ENCODE results near the gene JARID2. TPM values are rescaled to one million over a fixed set of nuclear protein-coding genes. Genes with fewer than 3 reads are reported as not detected.

Gene JARID2
- total and polyA plus RNA-seq, 8 donors = 2.4 to 42.6 (median 11.5) TPM

DNA sequence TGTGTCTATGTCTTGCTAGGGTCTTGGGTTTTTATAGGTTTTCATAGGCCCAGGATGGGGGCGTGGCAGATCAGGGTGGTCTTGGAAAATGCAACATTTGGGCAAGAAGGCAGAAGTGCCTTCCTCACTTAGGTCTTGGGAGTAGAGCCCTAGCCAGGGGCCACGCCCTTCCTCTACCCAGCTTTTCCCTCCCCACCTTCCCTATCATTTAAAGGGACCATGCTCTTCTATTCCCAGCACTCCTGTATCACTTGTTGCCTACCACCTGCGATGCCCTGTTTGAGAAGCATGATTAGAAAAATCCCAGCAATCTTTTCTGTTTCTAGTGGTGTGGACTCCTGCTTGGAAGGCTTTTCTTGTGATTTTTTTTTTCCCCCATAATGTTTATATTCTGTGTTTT is 190.6 kb downstream of the JARID2 start:
- no peak for DNase-seq
- Histone ChIP-seq H3K4me3 (no peak overlapping the region), H3K4me1 (peaks cover 22 to 67% (median 45%) of the 10 kb centered on the region in 4 donors), H3K27me3 (no peaks in the 10 kb centered on the region), H3K9me3 (peaks cover 0 to 8% (median 2%) of the 10 kb centered on the region in 4 donors), H3K27ac (no peak overlapping the region), H3K36me3 (no peaks in the 10 kb centered on the region)
- TF ChIP-seq EP300 (IDR thresholded peaks at IDR 0.05) (no peak), POLR2A (IDR thresholded peaks at IDR 0.05) (no peak), CTCF (IDR thresholded peaks at IDR 0.05) (no peak), POLR2AphosphoS5 (IDR thresholded peaks at IDR 0.05) (no peak)
- WGBS, 5 donors = 84 to 95% (median 89%) methylated on average over 3 of the region's 3 CpGs
- intact Hi-C loops (cut with DNase I; ENCODE audit: low total_unique reads) = no loop called here

GRCh38 chr6:15437090-15437635 is 191.3 kb downstream of the JARID2 start:
- Histone ChIP-seq H3K4me1 (peaks cover 15 to 67% (median 41%) of the 10 kb centered on the region in 4 donors), H3K36me3 (no peaks in the 10 kb centered on the region), H3K9me3 (peaks cover 0 to 8% (median 2%) of the 10 kb centered on the region in 4 donors), H3K27me3 (no peaks in the 10 kb centered on the region), H3K4me3 (no peak overlapping the region), H3K27ac (no peak overlapping the region)
- DNase-seq = no peak
- intact Hi-C loops (cut with DNase I; ENCODE audit: low total_unique reads) = no loop called here
- 82 to 97% (median 90%) methylated on average over 3 of the region's 3 CpGs for WGBS, 5 donors
- no peak for TF ChIP-seq POLR2AphosphoS5 (IDR thresholded peaks at IDR 0.05)
- TF ChIP-seq EP300 (IDR thresholded peaks at IDR 0.05) = no peak
- TF ChIP-seq CTCF (IDR thresholded peaks at IDR 0.05) = no peak
- no peak for TF ChIP-seq POLR2A (IDR thresholded peaks at IDR 0.05)

DNA sequence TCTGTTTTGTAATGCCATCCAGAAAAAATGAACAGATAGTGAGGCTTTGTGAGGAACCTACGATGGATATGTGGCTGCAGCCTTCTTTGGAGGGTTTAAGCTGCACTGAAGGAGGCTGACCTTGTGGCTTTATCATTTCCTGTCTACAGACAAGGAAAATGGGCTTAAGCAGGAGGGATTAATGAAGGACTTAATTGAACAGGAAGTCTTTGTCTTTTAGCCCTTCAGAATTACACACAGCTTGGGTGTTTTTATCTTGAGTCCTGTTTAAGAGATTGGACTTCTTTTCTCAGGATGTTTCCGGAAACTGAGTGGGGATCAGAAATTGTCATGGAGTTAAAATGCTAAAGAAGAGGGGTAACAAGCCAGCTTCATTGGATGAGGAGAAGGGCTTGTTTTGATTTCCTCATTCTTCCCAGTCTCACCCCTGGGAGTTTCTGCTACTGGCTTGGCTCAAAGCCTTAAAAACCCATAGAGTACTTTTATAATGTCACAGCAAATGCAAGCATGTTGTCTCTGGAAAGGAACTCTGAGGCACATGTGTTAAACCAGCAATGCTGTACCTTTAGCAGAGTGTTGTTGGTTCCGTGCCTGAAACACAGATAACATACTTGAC is 193.6 kb downstream of the JARID2 start:
- intact Hi-C loops (cut with DNase I; ENCODE audit: low total_unique reads) = no loop called here
- Histone ChIP-seq H3K4me3 (no peak overlapping the region), H3K9me3 (peaks cover 0 to 8% (median 2%) of the 10 kb centered on the region in 4 donors), H3K27me3 (no peaks in the 10 kb centered on the region), H3K36me3 (no peaks in the 10 kb centered on the region), H3K27ac (no peak overlapping the region), H3K4me1 (peaks cover 0 to 75% (median 34%) of the 10 kb centered on the region in 4 donors)
- WGBS, 5 donors = 54 to 66% (median 62%) methylated on average over 3 of the region's 3 CpGs
- no peak for DNase-seq
- TF ChIP-seq CTCF (IDR thresholded peaks at IDR 0.05) = no peak
- TF ChIP-seq EP300 (IDR thresholded peaks at IDR 0.05) = no peak
- TF ChIP-seq POLR2AphosphoS5 (IDR thresholded peaks at IDR 0.05) = no peak
- no peak for TF ChIP-seq POLR2A (IDR thresholded peaks at IDR 0.05)

DNA sequence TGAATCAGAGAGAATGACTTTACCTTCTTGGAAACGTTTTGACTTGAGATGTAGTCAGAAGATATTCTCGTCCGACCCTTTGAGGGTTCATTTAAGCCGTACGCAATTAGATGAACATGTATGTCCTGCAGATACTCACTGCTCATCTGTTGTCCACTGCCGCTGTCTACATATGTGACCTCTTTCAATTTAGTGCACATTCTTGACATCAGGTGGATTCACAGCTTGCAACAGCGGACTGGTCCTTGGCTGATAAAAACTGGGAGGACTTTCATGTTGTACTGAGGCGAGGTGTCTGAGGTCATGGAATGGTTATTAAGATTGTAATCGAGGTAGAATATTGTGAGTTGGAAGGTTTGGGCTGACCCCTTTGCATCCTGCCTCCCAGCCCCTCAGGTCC is 194.2 kb downstream of the JARID2 start:
- H3K27me3 ChIP-seq = no peaks in the 10 kb centered on the region
- no peak overlapping the region for H3K4me3 ChIP-seq
- H3K9me3 ChIP-seq = peaks cover 0 to 4% (median 1%) of the 10 kb centered on the region in 4 donors
- peaks cover 0 to 80% (median 39%) of the 10 kb centered on the region in 4 donors for H3K4me1 ChIP-seq
- no peak overlapping the region for H3K27ac ChIP-seq
- WGBS, 5 donors = 73 to 87% (median 76%) methylated on average over 9 of the region's 9 CpGs
- no peaks in the 10 kb centered on the region for H3K36me3 ChIP-seq
- intact Hi-C loops (cut with DNase I; ENCODE audit: low total_unique reads) = no loop called here
- TF ChIP-seq EP300 (IDR thresholded peaks at IDR 0.05) (no peak), POLR2A (IDR thresholded peaks at IDR 0.05) (no peak), POLR2AphosphoS5 (IDR thresholded peaks at IDR 0.05) (no peak), CTCF (IDR thresholded peaks at IDR 0.05) (no peak)
- DNase-seq = no peak
